T-helper 1 cell treated with Interleukin-12 subunit alpha and Interleukin-12 subunit beta and Interleukin-4 antibody, amounts not matched to agents 30 μg/mL and 1 μg/mL, for 36 hours (primary cell): ENCODE data around the gene ZNF385D.

ENCODE experiments used
- H3K27ac Mint-ChIP-seq: one replicate; pipeline ENCODE4 v1.8.0; 2021; ENCODE audit warnings: mild to moderate bottlenecking, mixed read lengths
- H3K27me3 Mint-ChIP-seq: one replicate; pipeline ENCODE4 v1.8.0; 2021; ENCODE audit warnings: low read depth, mixed read lengths
- H3K36me3 Mint-ChIP-seq: one replicate; pipeline ENCODE4 v1.8.0; 2021; ENCODE audit warnings: low read depth, mixed read lengths
- H3K4me1 Mint-ChIP-seq: one replicate; pipeline ENCODE4 v1.8.0; 2021; ENCODE audit warnings: low read depth, mixed read lengths
- H3K4me3 Mint-ChIP-seq: one replicate; pipeline ENCODE4 v1.8.0; 2021; ENCODE audit warnings: mild to moderate bottlenecking, moderate library complexity, mixed read lengths
- H3K9me3 Mint-ChIP-seq: one replicate; pipeline ENCODE4 v1.8.0; 2021; ENCODE audit warnings: mixed read lengths

ZNF385D gene

DNA sequence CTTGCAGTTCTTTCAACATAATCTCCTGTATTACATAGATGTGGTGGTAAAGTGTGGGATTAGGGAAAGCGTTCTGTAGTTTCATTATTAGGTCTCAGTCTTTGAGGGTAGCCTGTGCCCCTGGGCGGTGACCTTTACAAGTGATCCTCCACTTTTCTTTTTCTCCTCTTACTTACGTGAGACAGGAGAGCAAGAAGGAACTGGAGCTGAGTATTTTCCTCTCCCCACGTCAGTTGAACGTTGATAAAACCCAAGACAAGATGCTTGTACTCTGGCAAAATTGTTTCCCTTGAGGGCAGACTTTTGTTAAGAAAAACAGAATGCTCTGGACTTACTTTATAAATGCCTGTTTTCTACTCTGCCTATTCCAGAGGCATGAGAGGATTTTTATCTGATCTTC is 378.7 kb downstream of the ZNF385D start:
- H3K4me3 Mint-ChIP-seq: no peak overlapping the region
- no peaks in the 10 kb centered on the region for H3K27me3 Mint-ChIP-seq
- no peaks in the 10 kb centered on the region for H3K9me3 Mint-ChIP-seq
- no peaks in the 10 kb centered on the region for H3K4me1 Mint-ChIP-seq
- no peaks in the 10 kb centered on the region for H3K36me3 Mint-ChIP-seq
- no peak overlapping the region for H3K27ac Mint-ChIP-seq
